LNCAP (cell line): ENCODE results near the gene VWDE.

Source experiments
- TF ChIP-seq, protein P1 (sequence below): fragments of 450-650 bp; IDR thresholded peaks from 2 replicates; pipeline ENCODE4 v1.5.1; 2017; ENCODE audit warnings: mild to moderate bottlenecking

VWDE gene

DNA sequence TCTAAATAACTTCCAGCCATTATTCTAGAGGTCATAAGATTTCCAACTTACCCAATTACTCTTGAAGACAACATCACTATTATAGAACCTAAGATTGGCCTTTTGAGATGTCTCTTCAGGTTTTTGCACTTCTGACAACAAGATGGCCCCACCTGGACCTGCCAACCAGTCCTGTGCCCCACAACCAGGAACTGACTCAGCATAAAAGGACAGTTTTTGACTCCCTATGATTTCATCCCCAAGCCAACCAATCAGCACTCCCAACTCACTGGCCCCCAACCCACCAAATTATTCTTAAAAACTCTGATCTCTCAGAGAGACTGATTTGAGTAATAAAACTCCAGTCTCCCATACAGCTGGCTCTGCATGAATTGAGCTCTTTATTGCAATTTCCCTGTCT, 98.2 kb downstream of the VWDE start:
- TF ChIP-seq, protein P1, sequence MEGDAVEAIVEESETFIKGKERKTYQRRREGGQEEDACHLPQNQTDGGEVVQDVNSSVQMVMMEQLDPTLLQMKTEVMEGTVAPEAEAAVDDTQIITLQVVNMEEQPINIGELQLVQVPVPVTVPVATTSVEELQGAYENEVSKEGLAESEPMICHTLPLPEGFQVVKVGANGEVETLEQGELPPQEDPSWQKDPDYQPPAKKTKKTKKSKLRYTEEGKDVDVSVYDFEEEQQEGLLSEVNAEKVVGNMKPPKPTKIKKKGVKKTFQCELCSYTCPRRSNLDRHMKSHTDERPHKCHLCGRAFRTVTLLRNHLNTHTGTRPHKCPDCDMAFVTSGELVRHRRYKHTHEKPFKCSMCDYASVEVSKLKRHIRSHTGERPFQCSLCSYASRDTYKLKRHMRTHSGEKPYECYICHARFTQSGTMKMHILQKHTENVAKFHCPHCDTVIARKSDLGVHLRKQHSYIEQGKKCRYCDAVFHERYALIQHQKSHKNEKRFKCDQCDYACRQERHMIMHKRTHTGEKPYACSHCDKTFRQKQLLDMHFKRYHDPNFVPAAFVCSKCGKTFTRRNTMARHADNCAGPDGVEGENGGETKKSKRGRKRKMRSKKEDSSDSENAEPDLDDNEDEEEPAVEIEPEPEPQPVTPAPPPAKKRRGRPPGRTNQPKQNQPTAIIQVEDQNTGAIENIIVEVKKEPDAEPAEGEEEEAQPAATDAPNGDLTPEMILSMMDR: no peak

DNA sequence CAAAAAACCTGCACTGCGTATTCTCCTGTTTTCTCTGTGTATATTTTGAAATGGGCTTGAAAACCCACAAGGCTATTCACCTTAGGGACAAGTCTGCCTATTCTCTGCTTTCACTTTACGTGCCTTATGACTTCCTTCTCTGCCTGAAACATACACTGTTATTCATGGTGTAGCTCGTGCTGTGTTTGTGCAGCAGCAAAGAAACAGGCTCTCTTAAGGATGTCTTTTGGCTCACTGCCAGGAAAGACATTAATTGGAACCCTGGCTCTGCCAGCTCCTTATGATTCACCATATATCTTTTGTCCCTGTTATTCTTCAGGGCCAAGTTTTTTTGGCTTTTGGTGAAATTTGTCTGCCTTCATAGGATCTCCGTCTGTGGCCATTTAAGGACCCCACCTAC, 100.2 kb downstream of the VWDE start:
- TF ChIP-seq, protein P1: no peak

DNA sequence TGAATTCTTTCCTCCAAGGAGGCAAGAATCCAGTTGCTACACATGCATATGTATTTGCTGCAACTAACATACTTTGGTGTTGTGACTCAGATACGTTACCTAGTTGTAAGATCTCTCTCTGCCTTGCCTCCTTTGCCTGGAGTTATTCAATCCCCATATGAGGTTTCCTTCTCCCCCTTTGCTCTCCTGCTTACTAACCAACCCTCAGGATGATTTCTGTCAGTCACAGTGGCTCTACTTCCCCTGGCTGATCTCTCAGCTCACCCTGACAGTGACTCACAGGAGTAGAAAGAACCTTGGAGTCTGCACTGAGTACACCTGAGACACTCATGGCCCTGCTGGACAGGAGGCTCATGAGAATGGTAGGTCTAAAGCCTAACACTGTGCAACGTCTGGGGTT, 100.6 kb downstream of the VWDE start:
- TF ChIP-seq, protein P1: no peak

DNA sequence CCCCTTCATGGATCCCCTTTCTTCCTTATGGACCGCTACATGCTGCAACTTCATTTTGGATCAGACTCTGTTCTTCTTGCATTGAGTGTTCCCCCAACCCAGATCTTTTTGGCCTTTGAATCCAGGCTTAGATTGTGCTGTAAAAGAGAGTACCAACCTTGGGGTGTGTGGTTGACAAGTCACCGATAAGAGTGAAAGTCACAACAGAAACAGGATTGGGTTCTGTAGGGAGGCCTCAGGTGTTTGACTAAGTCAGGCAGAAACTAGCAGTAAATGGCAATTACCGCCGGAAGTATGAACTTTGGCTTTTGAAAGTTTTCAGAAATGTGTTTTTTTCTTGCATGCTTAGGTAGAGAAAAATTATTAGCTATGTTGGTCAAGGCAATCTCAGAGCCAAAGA, 103.2 kb downstream of the VWDE start:
- TF ChIP-seq, protein P1: no peak

DNA sequence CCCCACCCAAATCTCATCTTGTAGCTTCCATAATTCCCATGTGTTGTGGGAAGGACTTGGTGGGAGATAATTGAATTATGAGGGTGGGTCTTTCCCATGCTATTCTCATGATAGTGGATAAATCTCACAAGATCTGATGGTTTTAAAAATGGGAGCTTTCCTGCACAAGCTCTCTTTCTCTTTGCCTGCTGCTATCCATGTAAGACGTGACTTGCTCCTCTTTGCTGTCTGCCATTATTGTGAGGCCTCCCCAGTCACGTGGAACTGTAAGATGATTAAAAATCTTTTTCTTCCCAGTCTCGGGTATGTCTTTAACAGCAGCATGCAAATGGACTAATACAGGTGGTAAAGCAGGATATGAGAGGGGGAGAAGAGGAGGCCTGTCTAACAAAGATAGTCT, 104.3 kb downstream of the VWDE start:
- TF ChIP-seq, protein P1: no peak

DNA sequence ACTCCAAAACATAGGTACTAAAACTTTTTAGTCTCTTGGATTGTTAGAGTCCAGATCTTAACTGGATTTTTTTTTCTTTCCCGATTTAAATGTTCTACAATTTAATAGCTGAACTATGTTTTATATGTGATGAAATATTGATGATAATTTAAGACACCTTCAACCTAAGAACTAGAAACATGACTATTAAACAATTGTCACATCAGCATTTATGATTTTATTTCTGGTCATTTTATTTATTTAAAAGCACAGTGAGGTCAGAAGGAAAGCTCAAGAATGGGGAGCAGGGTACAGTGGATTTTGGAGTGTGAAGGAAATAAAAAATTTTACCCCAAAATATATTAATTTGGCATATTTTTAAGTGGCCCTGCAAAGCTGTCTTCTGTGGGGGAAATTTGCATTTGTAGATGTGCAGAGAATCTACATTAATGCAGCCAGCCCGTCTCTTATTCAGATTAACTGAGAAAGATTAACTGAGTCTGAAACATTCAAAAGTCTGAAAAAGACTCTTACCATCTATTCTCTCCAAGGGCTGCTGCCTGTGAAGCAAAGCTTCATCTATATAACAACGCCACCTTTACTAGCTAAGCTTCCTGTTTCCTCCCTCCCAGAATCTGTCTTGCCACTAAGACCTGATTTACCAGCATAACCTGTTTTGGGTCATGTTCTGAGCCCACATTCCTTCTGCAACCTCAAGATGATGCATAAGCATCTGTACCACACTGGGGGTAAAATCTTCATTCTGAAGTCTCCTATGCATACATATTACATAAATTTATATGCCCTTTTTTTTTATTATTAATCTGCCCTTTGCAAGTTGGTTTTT, 106.2 kb downstream of the VWDE start:
- TF ChIP-seq, protein P1: no peak

DNA sequence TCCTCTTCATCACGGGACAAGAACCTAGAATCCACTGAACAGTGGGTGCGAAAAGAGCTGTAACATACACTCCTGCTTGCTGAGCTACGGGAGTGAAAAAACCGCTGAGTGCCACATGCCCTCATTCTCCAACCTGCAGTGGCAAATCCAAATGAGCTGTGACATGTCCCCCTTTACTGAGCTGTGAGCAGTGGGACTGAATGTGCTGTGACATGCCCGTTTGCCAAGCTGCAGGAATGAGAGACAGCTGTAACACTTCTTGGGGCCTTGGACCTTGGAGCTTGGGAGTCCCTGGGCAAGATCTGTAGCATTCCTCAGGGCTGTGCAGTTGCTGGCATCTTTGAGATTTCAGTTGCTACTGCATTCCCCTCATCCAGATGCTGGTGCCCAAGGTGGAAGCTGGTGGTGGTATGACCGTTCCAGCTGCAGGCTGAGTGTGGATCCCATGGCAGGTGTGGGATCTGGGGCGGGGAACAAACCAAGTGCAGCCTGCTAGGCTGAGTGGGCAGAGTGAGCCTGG, 107.6 kb downstream of the VWDE start:
- TF ChIP-seq, protein P1: no peak
